Endothelial cell of umbilical vein (primary cell): ENCODE measurements around the gene PUM2. TPM values are rescaled to one million over a fixed set of nuclear protein-coding genes. Genes with fewer than 3 reads are reported as not detected.

Experiments used
- BruUV-seq: library from RNA; stranded (reverse); fragments of 400-500 nt; replicated peaks from 2 replicates; lab custom pipeline; 2021; lab: Mats Ljungman, UMichigan
- CTCF ChIA-PET: fragments of 300-600, 350-600 bp; sonication (Branson Sonifier 250); formaldehyde crosslinking; loops from one replicate; lab custom pipeline; 2021; ENCODE audit warnings: antibody characterized with exemption, inconsistent platforms; lab: Charles Lee
- POLR2A ChIA-PET: fragments of 300-600, 350-600 bp; sonication (Branson Sonifier 250); formaldehyde crosslinking; loops from one replicate; lab custom pipeline; 2021; ENCODE audit warnings: antibody characterized with exemption, inconsistent platforms; lab: Charles Lee
- DNase-seq: peaks from one replicate; pipeline ENCODE4 v3.0.0-alpha.2; 2011; ENCODE audit warnings: low read depth, low spot score
- FAIRE-seq: peaks from 2 replicates; lab custom pipeline; 2011; peaks lifted over from hg19 to GRCh38; lab: Jason Lieb, UNC
- H2AFZ ChIP-seq: 2 replicates; pipeline ENCODE4 v1.6.0; 2012; ENCODE audit warnings: low read depth, low read length, control low read depth, inconsistent platforms
- H3K27ac ChIP-seq: 2 replicates; pipeline ENCODE4 v1.5.1; 2011; ENCODE audit warnings: low read depth, mild to moderate bottlenecking, control low read depth, low read length, moderate library complexity; ENCODE audit not compliant: insufficient read depth
- H3K27me3 ChIP-seq, 2 experiments: 2 replicates each; pipeline versions ENCODE4 v1.6.0 to v1.6.1; 2011; ENCODE audit warnings: low read length in 2 of 2, mixed read lengths in 1 of 2; ENCODE audit not compliant: control insufficient read depth in 2 of 2, insufficient read depth in 2 of 2
- H3K36me3 ChIP-seq, 2 experiments: 2 replicates in 1 of 2; 3 replicates in 1 of 2; pipeline ENCODE4 v1.5.1; 2011; ENCODE audit warnings: low read length in 2 of 2, mild to moderate bottlenecking in 1 of 2, moderate library complexity in 1 of 2; ENCODE audit not compliant: control insufficient read depth in 2 of 2, insufficient read depth in 2 of 2; ENCODE audit errors: extremely low read depth in 1 of 2
- H3K4me1 ChIP-seq: 3 replicates; pipeline ENCODE4 v1.5.1; 2011; ENCODE audit warnings: mild to moderate bottlenecking, low read length; ENCODE audit not compliant: control insufficient read depth, insufficient read depth; ENCODE audit errors: extremely low read depth
- H3K4me2 ChIP-seq: 2 replicates; pipeline ENCODE4 v1.6.1; 2011; ENCODE audit warnings: low read length, control low read depth, mixed read lengths; ENCODE audit not compliant: insufficient read depth
- H3K4me3 ChIP-seq, 3 experiments: fragments of 200-600 bp in 1 of 3; sonication (generic), shearing (Covaris generic) in 1 of 3; replicated peaks in 1 of 3; 2 replicates each; pipeline ENCODE4 v1.5.1; 2011 to 2016; ENCODE audit warnings: control low read depth in 3 of 3, low read length in 3 of 3, mild to moderate bottlenecking in 2 of 3, inconsistent platforms in 1 of 3, low read depth in 1 of 3, moderate library complexity in 1 of 3; ENCODE audit not compliant: insufficient read depth in 1 of 3
- H3K79me2 ChIP-seq: 2 replicates; pipeline ENCODE4 v1.6.0; 2012; ENCODE audit warnings: low read length, inconsistent platforms; ENCODE audit not compliant: control insufficient read depth, insufficient read depth
- H3K9ac ChIP-seq: replicated peaks from 2 replicates; pipeline ENCODE3; 2011; ENCODE audit warnings: low read length, control low read depth; ENCODE audit not compliant: insufficient read depth; ENCODE audit errors: extremely low read depth
- H3K9me1 ChIP-seq: replicated peaks from 3 replicates; pipeline ENCODE4 v1.6.0; 2011; ENCODE audit warnings: mild to moderate bottlenecking, low read length; ENCODE audit not compliant: control insufficient read depth, insufficient read depth; ENCODE audit errors: extremely low read depth
- H3K9me3 ChIP-seq: replicated peaks from 2 replicates; pipeline ENCODE4 v1.5.1; 2012; ENCODE audit warnings: low read length, inconsistent platforms; ENCODE audit not compliant: control insufficient read depth, insufficient read depth
- H4K20me1 ChIP-seq: replicated peaks from 2 replicates; pipeline ENCODE3; 2011; ENCODE audit warnings: mild to moderate bottlenecking, low read length; ENCODE audit not compliant: control insufficient read depth, insufficient read depth; ENCODE audit errors: extremely low read depth
- EZH2 ChIP-seq: IDR thresholded peaks from 2 replicates; pipeline ENCODE4 v1.6.1; 2012; ENCODE audit warnings: borderline replicate concordance, low read depth, mild to moderate bottlenecking, moderate library complexity, low read length, inconsistent platforms; ENCODE audit not compliant: severe bottlenecking
- FOS ChIP-seq: IDR thresholded peaks from 2 replicates; pipeline ENCODE4 v1.6.1; 2011; ENCODE audit warnings: mild to moderate bottlenecking, low read length, moderate library complexity, borderline replicate concordance; ENCODE audit not compliant: insufficient read depth
- GATA2 ChIP-seq: IDR thresholded peaks from 2 replicates; pipeline ENCODE4 v1.7.0; 2011; ENCODE audit warnings: low read depth, mild to moderate bottlenecking, moderate library complexity, mixed read lengths, low read length; ENCODE audit not compliant: insufficient read length, insufficient read depth
- JUN ChIP-seq: IDR thresholded peaks from 2 replicates; pipeline ENCODE4 v1.6.1; 2011; ENCODE audit warnings: borderline replicate concordance, low read depth; ENCODE audit not compliant: insufficient read length, insufficient read depth
- MYC ChIP-seq: IDR thresholded peaks from one replicate; pipeline ENCODE4 v1.6.1; 2011; ENCODE audit warnings: mild to moderate bottlenecking, low read depth, low read length
- POLR2A ChIP-seq: IDR thresholded peaks from 2 replicates; pipeline ENCODE4 v1.6.1; 2012; ENCODE audit warnings: low read depth, mild to moderate bottlenecking, control low read depth, low read length
- POLR2AphosphoS5 ChIP-seq: IDR thresholded peaks from 2 replicates; pipeline ENCODE4 v1.6.1; 2012; ENCODE audit warnings: low read depth, mild to moderate bottlenecking, control low read depth, low read length, moderate library complexity; ENCODE audit not compliant: insufficient read depth
- dilution Hi-C: fragments of 300-500 bp; cut with MboI; formaldehyde crosslinking; loops from one replicate; pipeline ENCODE4 v1.15.0; 2019; ENCODE audit warnings: low sequenced_read_pairs; ENCODE audit not compliant: extremely low pct_ligation_motif_present
- intact Hi-C: fragments of 100-400 bp; cut with micrococcal nuclease; formaldehyde crosslinking; loops from one replicate; pipeline ENCODE4 v1.10.0; 2022
- polyA plus RNA-seq, 4 experiments: library from polyadenylated mRNA; depleted of rRNA in 3 of 4; stranded (reverse) in 3 of 4; unstranded in 1 of 4; fragments of >200 nt; gene quantifications; 2 replicates each; pipeline versions ENCODE4 v1.2.1 to v1.2.3, GENCODE V29; 2011 to 2012; ENCODE audit warnings: missing spikeins in 1 of 4
- total RNA-seq: library from RNA; stranded (reverse); gene quantifications from 2 replicates; pipeline ENCODE4 v1.2.3, GENCODE V29; 2021
- TF ChIP-seq, protein P1 (sequence below), 2 donors: IDR thresholded peaks; 1 replicate in 1 of 2; 2 replicates in 1 of 2; pipeline ENCODE4 v1.5.1; 2011; ENCODE audit warnings: low read length in 2 of 2, mild to moderate bottlenecking in 2 of 2, moderate library complexity in 2 of 2, control low read depth in 1 of 2, inconsistent platforms in 1 of 2, low read depth in 1 of 2; ENCODE audit not compliant: insufficient read depth in 1 of 2; ENCODE audit errors: extremely low read depth in 1 of 2
- TF ChIP-seq, protein P2 (sequence below): IDR thresholded peaks from 2 replicates; pipeline ENCODE4 v1.6.1; 2011; ENCODE audit not compliant: insufficient read depth, insufficient read length

PUM2 gene
- total and polyA plus RNA-seq, 2 donors (not counting 3 experiments of a cell fraction or from before 2014, with no cell fraction given) = 32.9 to 83.7 TPM

GRCh38 chr2:20398956-20399567, 48.4 kb upstream of the PUM2 start:
- BruUV-seq = no TSS peak
- Histone ChIP-seq H3K27ac (no peak overlapping the region), H3K9me3 (no peaks in the 10 kb centered on the region), H3K9ac (no peak overlapping the region), H3K36me3 (no peaks in the 10 kb centered on the region), H3K79me2 (no peaks in the 10 kb centered on the region), H3K27me3 (peaks cover 21% of the 10 kb centered on the region in 2 experiments), H3K4me3 (no peak overlapping the region), H3K9me1 (no peaks in the 10 kb centered on the region), H2AFZ (no peak overlapping the region), H3K4me1 (no peaks in the 10 kb centered on the region), H4K20me1 (no peaks in the 10 kb centered on the region), H3K4me2 (no peak overlapping the region)
- DNase-seq (no peak), FAIRE-seq (no peak)
- TF ChIP-seq FOS (no peak), POLR2A (no peak), POLR2AphosphoS5 (no peak), GATA2 (no peak), EZH2 (no peak), MYC (no peak), JUN (no peak)
- TF ChIP-seq, protein P1, sequence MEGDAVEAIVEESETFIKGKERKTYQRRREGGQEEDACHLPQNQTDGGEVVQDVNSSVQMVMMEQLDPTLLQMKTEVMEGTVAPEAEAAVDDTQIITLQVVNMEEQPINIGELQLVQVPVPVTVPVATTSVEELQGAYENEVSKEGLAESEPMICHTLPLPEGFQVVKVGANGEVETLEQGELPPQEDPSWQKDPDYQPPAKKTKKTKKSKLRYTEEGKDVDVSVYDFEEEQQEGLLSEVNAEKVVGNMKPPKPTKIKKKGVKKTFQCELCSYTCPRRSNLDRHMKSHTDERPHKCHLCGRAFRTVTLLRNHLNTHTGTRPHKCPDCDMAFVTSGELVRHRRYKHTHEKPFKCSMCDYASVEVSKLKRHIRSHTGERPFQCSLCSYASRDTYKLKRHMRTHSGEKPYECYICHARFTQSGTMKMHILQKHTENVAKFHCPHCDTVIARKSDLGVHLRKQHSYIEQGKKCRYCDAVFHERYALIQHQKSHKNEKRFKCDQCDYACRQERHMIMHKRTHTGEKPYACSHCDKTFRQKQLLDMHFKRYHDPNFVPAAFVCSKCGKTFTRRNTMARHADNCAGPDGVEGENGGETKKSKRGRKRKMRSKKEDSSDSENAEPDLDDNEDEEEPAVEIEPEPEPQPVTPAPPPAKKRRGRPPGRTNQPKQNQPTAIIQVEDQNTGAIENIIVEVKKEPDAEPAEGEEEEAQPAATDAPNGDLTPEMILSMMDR (IDR thresholded peaks at IDR 0.05; ENCODE audit: extremely low read depth in 1 of 2, insufficient read depth in 1 of 2, low read depth in 1 of 2, low read length in 2 of 2) = no peak
- TF ChIP-seq, protein P2, sequence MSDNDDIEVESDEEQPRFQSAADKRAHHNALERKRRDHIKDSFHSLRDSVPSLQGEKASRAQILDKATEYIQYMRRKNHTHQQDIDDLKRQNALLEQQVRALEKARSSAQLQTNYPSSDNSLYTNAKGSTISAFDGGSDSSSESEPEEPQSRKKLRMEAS = no peak
- CTCF ChIA-PET = interaction anchor here (1.3 to 3.9 kb wide), 4 partner anchors 8 to 243 kb away, joined by 3 to 92 read pairs (median 7); no protein-coding TSS in a partner anchor
- intact Hi-C loops (no loop called here), dilution Hi-C loops (no loop called here)
- POLR2A ChIA-PET = no interaction called here
